NK-92 (cell line): ENCODE measurements around the gene GATAD2B.
"Not testable (repeated sequence)": the region's sequence is repeated elsewhere in the genome, so short reads cannot be mapped to it uniquely, and the experiment has no call there.

Experiments used
- DNase-seq: peaks from one replicate; lab custom pipeline; 2025; ENCODE audit not compliant: unreplicated experiment; lab: John Stamatoyannopoulos, UW

The GATAD2B gene

DNA sequence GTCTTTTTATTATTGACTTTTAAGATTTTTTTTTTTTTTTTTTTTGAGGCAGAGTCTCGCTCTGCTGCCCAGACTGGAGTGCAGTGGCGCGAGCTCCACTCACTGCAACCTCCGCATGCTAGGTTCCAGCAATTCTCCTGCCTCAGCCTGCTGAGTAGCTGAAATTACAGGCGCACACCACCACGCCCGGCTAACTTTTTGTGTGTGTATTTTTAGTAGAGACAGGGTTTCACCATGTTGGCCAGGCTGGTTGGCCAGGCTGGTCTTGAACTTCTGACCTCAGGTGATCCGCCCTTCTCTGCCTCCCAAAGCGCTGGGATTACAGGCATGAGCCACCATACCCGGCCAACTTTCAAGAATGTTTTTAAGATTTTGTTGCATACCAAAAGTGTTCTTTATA, 156.1 kb downstream of the GATAD2B start:
- DNase-seq = not testable (repeated sequence)

DNA sequence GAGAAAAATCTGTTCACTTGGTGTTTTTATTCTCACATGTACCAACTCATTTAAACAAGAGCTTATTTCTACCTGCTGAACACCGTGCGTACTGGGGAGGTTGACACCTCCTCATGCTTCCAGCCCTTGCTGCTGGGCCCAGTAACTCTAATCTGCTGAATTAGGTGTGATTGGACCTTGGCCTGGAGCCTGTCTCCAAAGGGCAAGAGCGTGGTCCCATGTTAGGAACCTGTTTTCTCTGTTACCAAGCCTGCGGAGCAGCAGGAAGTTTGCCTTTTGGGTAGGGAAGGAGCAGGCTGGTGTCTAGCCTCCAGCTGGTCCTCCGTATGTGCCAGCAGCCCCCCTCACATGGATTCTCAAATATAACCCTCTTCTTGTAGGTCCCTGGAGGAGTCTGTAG, 158.5 kb downstream of the GATAD2B start:
- no peak for DNase-seq

DNA sequence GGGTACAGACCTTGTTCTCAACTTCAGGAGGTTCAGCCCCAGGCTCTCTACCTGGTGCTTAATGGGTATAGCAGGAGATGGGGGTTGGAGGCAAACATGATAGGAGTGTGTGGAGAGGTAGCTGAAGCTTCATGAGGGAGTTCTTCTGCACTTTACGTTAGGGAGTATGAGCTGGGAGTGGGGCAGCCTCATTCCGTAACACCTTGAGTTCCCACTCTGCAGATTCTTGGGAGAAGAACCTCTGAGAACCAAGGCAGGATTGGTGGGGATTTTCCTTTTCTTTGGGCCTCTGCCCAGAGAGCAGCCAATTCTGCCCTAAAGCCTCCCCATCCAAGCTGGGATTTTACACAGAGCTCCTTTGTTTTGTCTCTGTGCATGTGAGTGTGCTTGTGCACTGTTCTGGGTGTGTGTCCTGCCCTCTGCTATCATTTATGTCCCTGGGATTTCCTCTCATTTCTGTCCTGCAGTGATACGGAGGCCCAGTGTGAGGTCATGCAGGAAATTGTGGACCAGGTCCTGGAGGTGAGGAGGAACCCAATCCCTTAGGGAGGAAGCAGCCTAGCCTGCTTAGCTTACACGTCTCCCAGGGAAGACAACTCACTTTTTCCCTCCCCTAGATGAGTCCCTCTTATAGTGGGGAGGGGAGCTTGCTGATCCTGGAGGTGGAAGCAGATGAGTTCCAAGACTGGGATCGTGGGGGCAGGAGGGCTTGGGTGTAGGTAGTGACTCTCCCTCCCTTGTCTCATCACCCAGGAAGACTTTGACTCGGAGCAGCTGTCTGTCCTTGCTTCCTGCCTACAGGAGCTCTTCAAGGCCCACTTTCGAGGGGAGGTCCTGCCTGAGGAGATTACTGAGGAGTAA, 159.2 kb downstream of the GATAD2B start:
- no peak for DNase-seq

DNA sequence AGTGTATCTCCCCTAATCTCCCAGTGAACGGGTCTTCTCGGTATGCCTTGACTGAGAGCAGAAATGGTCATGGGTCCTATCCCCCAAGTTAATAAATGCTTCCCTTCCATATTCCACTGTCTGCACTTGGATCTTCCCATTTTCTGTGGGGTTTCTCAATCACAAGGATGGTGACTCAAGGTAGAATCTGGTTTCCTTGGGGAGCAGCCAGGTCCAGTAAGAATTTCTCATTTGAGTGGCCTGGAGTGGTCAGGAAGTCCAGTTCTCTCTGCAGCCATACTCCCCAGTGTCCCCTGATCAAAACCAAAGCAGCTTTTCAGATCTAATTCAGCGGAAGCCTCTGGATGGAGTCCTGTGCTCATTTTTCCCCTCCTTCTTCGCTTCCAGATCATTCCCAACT, 162.3 kb downstream of the GATAD2B start:
- DNase-seq = no peak
